HCEC 1CT (cell line): ENCODE data around the gene IL11.

Source experiments
- DNase-seq: peaks from one replicate; pipeline ENCODE4 v3.0.0-alpha.2; 2017

The IL11 gene

GRCh38 chr19:55390461-55390880, 20.2 kb upstream of the IL11 start:
- DNase-seq = no peak

DNA sequence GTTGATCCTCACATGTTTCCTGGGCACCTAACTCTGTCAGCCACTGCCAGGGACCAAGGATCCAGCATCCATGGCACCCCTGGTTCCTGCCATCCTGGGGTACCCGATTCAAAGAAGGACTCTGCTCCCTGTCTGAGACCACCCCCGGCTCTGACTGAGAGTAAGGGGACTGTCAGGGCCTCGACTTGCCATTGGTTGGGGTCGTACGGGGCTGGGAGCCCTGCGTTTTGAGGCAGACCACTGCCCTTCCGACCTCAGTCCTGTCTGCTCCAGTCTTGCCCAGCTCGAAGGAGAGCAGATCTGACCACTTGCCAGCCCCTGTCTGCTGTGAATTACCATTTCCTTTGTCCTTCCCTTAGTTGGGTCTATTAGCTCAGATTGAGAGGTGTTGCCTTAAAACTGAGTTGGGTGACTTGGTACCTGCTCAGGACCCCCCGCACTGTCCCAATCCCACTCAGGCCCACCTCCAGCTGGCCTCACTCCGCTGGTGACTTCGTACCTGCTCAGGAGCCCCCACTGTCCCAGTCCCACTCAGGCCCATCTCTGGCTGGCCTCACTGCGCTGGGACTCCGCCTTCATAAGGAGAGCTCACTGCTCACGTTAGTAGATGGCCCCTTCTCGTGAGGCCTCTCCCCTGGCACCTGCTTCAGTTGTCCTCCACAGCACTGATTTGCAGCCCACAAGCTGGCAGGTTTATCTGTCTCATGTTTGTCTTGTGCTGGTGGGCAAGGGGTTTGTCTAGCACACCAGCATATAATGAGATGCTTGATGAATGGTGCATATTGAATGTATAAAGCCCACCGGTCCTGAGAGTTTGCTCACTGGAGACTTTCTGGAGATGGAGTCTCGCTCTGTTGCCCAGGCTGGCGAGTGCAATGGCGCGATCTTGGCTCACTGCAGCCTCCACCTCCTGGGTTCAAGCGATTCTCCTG, 19.4 kb upstream of the IL11 start:
- no peak for DNase-seq

DNA sequence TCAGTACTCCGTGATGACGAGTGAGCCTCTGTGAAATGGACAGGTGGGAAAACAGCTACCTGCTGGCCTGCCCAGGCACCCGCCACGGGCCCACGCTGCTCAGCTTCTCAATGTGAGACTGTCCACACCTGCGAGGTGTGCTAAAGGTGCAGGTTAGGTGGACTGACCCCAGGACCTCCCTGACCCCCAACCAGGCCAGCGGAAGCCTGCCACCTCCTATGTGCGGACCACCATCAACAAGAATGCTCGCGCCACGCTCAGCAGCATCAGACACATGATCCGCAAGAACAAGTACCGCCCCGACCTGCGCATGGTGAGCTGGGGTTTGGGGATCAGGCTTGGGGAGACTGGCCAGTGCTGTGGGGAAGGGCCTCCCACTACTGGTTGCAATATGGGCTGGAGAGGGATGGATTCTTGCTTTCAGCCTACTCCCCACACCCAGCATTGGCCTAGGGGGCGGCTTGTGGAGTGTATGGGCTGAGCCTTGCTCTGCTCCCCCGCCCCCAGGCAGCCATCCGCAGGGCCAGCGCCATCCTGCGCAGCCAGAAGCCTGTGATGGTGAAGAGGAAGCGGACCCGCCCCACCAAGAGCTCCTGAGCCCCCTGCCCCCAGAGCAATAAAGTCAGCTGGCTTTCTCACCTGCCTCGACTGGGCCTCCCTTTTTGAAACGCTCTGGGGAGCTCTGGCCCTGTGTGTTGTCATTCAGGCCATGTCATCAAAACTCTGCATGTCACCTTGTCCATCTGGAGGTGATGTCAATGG, 17.7 kb upstream of the IL11 start:
- DNase-seq = no peak

GRCh38 chr19:55386493-55386971, 16.3 kb upstream of the IL11 start:
- no peak for DNase-seq

DNA sequence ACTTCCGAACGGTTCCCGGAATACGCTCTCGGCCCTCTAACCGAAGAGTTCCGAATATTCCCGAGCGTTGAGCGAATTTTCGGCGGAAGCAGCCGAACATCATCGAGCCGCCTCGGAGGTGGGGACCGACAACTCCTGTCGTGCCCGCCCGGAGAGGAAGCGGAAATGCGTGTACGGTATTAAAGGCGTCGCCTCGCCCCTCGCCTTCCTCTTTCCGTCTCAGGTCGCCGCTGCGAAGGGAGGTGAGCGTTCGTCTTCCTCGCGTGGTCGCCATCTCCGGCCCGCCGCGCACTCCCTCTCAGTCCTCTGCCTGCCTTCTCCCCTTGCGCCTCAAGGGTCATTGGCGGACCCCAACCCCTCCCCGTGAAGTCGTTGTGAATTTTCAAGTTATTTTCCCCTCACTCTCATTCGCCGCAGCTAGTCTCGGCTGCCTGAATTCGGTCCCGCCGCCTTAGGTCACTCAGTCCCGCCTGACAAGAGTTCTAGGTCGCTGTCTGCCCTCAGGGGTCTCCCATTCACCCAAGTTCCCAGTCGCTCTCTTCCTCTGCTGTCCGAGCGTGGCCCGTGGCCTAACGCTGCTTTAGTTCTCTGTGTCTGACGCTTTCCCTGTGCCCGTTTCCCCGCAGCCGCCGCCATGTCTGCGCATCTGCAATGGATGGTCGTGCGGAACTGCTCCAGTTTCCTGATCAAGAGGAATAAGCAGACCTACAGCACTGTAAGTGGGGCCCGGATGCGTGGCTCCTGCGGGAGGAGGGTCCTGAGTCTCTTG, 15.6 kb upstream of the IL11 start, which contains the start of gene RPL28:
Gene RPL28 (plus strand): TSS at position 209 of the 769 bp plus-strand sequence. CDS start 426 bp downstream, at position 635.
- peak; percentile 95 for DNase-seq

DNA sequence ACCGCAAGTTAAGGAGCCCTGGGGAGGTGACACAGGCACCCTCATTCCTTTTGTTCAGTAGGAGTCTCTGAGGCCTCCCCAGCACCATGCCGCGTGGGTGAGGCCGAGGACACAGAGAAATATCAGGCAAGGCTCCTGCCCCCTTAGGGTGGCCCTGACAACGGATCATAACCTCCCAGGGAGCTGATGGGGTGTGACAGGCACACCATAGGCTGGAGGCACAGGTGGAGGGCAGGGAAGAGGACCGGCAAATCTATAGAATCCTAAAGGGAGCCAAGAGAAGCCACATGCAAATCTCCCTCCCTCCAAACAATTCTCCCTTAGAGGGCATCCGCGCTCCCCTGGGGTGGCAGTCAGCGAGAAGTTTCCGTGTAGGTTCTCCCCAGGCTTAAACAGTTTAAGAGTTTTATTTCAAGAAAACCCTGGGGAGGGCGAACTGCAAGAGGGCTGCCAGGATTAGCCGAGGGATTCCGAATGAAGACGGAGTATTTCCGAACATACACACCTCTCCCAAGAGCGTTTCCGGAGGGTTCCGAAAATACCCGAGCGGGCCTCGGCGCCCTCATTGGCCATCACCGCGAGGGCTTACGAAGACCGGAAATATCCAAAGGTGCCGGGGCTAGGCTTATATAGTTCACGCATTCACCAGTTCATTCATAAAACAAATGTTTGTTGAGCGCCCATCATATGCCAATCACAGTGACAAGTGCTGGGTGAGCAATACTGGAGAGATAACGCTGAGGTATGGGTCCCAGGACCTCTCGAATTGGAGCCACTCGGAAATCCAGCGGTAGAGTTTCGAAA, 14.9 kb upstream of the IL11 start:
- peak; percentile 90 for DNase-seq

DNA sequence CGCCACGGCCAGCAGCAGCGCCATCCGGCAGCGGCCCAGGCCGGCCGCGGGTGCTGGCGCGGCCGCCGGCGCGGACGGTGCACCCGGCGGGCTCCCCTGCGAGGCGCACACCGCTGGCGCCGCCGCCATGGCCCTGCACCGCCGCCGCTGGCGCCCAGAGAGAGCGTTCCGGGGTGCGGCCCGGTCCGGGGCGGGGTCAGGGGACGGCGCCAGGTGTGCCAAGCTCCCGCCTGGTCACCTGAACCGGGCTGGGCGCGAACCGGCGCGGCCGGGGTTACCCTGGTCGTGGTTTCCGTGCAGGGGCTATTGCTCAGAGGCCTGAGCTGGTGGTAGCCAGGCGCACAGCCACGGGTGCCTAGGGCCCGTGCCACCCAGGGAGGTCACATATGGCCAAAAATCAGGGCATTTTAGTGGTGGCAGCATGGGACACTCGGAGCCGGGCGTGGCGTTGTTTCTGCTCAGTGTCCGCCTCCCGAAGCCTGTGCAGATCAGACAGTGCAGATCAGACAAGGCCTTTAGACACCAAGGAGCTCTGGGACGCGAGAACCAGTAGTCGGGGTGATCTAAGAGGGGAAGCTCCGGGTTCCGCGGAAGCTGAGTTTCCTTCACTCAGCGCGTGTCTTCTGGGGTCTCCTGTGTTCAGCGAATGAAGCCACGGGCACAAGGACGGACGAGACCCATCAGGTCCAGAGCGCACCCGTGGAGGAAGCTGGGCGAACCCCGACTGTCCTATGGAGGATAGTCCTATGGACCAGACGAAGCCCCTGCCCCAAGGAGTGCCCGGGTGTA, 14.1 kb upstream of the IL11 start, which contains the start of gene TMEM238:
Gene TMEM238 (minus strand): TSS at position 162 of the 789 bp plus-strand sequence. CDS start 33 bp downstream, at position 129.
- DNase-seq = no peak

- DNase-seq = peak; percentile 64
Observed at GRCh38 chr19:55383279-55384130, 13.2 kb upstream of the IL11 start.

DNA sequence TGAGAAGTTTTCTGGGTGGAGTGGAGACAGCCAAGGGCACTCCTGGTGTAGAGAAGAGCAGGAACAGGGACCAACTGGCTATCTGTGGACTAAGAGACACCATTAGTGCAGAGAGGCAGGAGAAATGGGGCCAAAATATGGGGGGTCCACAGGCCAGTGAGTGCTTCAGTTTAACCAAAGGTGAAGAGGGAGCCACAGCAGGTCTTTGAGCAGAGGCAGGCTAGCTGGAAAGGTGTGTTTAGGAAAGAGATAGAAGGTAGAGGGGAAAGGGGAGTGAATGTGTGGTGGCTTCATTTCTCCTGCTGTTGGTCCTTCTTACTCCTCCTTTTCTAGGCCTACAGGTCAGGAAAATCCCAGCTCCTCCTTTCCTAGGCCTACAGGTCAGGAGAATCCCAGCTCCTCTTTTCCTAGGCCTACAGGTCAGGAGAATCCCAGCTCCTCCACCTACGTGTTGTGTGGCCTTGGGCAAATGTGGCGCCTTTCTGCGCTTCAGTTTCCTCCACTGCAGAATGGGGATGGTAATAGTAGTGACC, 12.3 kb upstream of the IL11 start:
- DNase-seq = no peak

DNA sequence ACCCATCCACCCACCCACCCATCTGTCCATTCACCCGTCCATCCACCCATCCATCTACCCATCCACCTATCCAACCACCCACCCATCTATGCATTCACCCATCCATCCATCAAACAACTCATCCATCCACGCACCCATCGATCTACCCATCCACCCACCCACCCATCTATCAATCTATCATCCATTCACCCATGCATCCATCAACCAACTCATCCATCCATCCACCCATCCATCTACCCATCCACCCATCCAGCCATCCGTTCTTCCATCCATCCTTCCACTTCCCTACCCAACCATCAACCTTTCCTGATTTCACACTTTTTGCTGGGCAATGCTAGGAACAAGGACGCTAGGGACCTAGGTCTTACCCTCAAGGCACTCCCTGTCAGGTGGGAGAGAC, 11.8 kb upstream of the IL11 start:
- no peak for DNase-seq

- DNase-seq = no peak
Observed at GRCh38 chr19:55379174-55379573, 8.9 kb upstream of the IL11 start.

- no peak for DNase-seq
Observed at GRCh38 chr19:55377356-55378131, 7.3 kb upstream of the IL11 start.

DNA sequence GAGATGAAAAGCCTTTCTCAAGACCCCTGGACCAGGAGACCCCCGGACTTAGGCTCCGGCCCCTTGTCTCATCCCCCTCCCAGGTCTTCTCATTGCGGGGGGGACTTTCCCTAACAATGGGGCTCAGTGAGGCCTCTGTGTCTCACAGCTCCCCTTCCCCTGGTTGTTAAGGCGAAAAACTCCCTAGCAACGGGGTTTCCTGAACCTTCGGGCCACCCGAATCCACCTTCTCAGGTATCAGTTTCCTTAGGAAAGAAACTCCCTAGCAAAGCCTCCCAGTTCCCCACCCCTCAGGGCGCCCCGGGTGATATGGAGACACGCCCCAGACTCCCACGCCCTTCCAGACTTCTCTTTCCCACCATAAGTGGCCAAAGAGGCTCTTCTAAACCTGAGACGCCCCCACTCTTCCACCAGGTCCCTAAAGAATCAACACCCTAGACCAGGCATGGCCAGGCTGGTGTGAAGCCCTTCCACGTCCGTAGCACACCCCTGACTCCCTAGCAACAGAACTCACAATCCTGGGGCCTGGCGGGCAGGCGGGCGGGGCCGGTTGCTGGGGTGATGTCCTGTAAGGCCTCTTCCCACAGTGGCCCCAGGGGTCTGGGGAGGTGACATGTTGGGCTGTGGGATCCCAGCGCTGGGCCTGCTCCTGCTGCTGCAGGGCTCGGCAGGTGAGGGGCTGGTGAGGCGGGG, 6.1 kb upstream of the IL11 start, which contains the start of gene TMEM190:
Gene TMEM190 (plus strand): TSS at position 586 of the 693 bp plus-strand sequence. CDS start 28 bp downstream, at position 614.
- DNase-seq = no peak

- peak; percentile 45 for DNase-seq
Observed at GRCh38 chr19:55373993-55374757, 3.9 kb upstream of the IL11 start.

- DNase-seq = no peak
Observed at GRCh38 chr19:55373306-55373992, 3.2 kb upstream of the IL11 start.

DNA sequence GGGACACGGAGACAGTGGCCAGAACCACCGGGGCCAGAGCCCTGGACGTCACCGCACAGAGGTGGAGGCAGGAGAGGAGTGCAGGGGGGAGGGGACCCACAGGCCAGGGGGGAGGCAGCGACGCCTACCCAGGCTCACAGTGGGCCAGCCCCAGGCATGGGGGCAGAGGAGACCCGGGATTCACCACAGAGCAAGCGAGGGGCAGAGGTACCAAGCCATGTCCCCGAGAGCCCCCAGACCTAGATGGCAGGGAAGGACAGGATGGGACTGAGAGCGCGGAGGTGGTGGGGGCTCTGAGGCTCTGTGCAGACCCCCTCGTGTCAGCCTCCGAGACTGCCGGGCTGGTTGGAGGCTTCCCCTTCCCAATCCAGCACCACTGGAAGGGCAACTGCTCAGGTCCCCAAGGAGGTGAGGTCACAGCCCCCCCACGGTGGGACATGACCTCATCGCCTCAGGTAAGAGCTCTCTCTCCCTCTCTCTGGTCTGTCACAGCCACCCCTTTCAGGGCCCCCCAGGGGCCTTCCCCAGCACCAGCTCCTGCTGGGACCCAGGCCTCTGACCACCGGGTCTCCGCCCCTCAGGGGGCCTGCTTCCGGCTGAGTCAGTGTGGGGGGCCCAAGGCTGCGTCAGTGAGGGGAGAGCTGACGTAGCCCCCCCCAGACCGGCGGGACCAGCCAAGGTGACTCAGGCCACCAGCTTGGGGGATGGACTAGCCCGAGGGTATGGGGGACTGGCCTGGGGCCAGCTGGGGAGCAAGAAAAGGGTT, 2.2 kb upstream of the IL11 start:
- no peak for DNase-seq
